Measurements from ENCODE around the gene ABCF1. TPM values are rescaled to one million over a fixed set of nuclear protein-coding genes. Genes with fewer than 3 reads are reported as not detected.
"Not testable (repeated sequence)": the region's sequence is repeated elsewhere in the genome, so short reads cannot be mapped to it uniquely, and the experiment has no call there.

ABCF1 gene
- total RNA-seq, 1 donor from 2014 or later: 57.2 TPM

DNA sequence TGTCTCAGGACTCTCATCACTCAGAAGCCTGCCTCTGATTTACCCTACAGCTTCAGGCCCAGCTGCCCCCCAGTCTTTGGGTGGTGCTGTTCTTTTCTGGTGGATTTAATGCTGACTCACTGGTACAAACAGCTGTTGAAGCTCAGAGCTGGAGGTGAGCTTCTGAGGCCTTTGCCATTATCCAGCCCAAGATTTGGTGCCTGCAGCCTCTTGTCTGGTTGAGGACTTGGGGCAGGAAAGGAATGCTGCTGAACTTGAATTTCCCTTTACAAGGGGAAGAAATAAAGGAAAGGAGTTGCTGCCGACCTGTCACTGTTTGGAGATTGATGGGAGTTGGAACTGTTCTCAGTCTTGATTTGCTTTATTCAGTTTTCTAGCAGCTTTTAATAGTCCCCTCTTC is 19.8 kb downstream of the ABCF1 start:
- no peak overlapping the region for H3K27ac Mint-ChIP-seq (ENCODE audit: unreplicated experiment)
- H3K4me1 Mint-ChIP-seq (ENCODE audit: unreplicated experiment): peaks cover 13% of the 10 kb centered on the region
- H3K9me3 Mint-ChIP-seq (ENCODE audit: unreplicated experiment): no peaks in the 10 kb centered on the region
- H3K27me3 Mint-ChIP-seq (ENCODE audit: unreplicated experiment): peaks cover 9% of the 10 kb centered on the region
- no peak overlapping the region for H3K4me3 Mint-ChIP-seq (ENCODE audit: unreplicated experiment)
- DNase-seq (ENCODE audit: low spot score): no peak
- H3K36me3 Mint-ChIP-seq (ENCODE audit: low read depth, unreplicated experiment): peaks cover 47% of the 10 kb centered on the region
- no peak for TF ChIP-seq CTCF (IDR thresholded peaks at IDR 0.05; ENCODE audit: unreplicated experiment)

DNA sequence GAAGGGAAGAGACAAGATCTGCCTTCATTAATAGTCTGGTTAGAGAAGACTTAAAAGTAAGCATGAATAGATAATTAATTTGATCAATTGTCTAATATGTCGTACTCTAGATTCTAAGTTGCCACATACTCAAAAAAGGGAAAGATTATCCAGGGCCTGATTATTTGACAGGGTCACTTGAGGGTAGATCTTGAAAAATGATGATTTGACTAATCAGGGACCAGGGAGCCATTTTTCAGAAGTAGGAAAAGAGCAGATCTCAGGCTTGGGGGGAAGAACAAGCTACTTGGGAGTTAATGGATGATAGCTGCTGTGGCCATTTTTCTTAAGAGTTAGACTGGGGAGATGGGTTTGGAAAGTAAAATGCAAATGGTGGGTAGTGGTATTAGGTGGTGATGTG is 21.0 kb downstream of the ABCF1 start:
- H3K9me3 Mint-ChIP-seq (ENCODE audit: unreplicated experiment): no peaks in the 10 kb centered on the region
- TF ChIP-seq CTCF (IDR thresholded peaks at IDR 0.05; ENCODE audit: unreplicated experiment): no peak
- H3K27me3 Mint-ChIP-seq (ENCODE audit: unreplicated experiment): peaks cover 12% of the 10 kb centered on the region
- H3K4me3 Mint-ChIP-seq (ENCODE audit: unreplicated experiment): peak overlapping the region; percentile 64
- peaks cover 5% of the 10 kb centered on the region for H3K4me1 Mint-ChIP-seq (ENCODE audit: unreplicated experiment)
- H3K27ac Mint-ChIP-seq (ENCODE audit: unreplicated experiment): peak overlapping the region; percentile 5
- peaks cover 39% of the 10 kb centered on the region for H3K36me3 Mint-ChIP-seq (ENCODE audit: low read depth, unreplicated experiment)
- no peak for DNase-seq (ENCODE audit: low spot score)

DNA sequence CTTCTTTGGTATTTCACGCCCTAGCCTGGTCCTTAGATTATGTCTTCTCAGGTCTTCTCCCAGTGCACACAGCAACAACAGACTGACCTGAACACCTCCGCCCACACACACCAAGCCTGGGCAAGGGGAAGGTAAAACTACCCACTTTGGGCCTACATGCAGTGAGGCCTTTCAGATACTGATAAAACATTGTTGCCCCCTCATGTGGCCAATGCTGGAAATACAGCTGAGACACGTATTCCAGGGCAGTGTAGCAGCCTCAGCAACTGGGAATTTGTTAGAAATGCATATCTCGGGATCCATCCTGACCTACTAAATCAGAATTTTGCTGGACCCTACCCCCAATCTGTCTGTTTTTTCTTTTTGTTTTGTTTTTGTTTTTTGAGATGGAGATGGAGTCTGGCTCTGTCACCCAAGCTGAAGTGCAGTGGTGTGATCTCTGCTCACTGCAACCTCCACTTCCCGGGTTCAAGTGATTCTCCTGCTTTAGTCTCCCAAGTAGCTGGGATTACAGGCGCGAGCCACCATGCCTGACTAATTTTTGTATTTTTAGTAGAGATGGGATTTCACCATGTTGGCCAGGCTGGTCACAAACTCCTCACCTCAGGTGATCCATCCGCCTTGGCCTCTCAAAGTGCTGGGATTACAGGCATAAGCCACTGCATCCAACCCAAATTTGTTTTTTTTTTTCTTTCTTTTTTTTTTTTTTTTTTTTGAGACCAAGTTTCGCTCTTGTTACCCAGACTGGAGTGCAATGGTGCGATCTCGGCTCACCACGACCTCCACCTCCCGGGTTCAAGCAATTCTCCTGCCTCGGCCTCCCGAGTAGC is 26.3 kb downstream of the ABCF1 start:
- H3K36me3 Mint-ChIP-seq (ENCODE audit: low read depth, unreplicated experiment): peaks cover 13% of the 10 kb centered on the region
- peak; percentile 78 for TF ChIP-seq CTCF (IDR thresholded peaks at IDR 0.05; ENCODE audit: unreplicated experiment)
- not testable (repeated sequence) for H3K9me3 Mint-ChIP-seq (ENCODE audit: unreplicated experiment); H3K4me3 Mint-ChIP-seq (ENCODE audit: unreplicated experiment)
- peak overlapping the region; percentile 40 for H3K27ac Mint-ChIP-seq (ENCODE audit: unreplicated experiment)
- peaks cover 17% of the 10 kb centered on the region for H3K27me3 Mint-ChIP-seq (ENCODE audit: unreplicated experiment)
- peak; percentile 89 for DNase-seq (ENCODE audit: low spot score)
- peaks cover 25% of the 10 kb centered on the region for H3K4me1 Mint-ChIP-seq (ENCODE audit: unreplicated experiment)

GRCh38 chr6:30598912-30599624 is 27.8 kb downstream of the ABCF1 start:
- peaks cover 25% of the 10 kb centered on the region for H3K36me3 Mint-ChIP-seq (ENCODE audit: low read depth, unreplicated experiment)
- peaks cover 30% of the 10 kb centered on the region for H3K4me1 Mint-ChIP-seq (ENCODE audit: unreplicated experiment)
- H3K27ac Mint-ChIP-seq (ENCODE audit: unreplicated experiment): peak overlapping the region; percentile 82
- no peak for TF ChIP-seq CTCF (IDR thresholded peaks at IDR 0.05; ENCODE audit: unreplicated experiment)
- H3K27me3 Mint-ChIP-seq (ENCODE audit: unreplicated experiment): peaks cover 17% of the 10 kb centered on the region
- no peak overlapping the region for H3K4me3 Mint-ChIP-seq (ENCODE audit: unreplicated experiment)
- H3K9me3 Mint-ChIP-seq (ENCODE audit: unreplicated experiment): no peaks in the 10 kb centered on the region
- DNase-seq (ENCODE audit: low spot score): no peak

All from endothelial cell (in vitro differentiated cells).